NCI-H748 treated with DMSO at 0.1 percent for 48 hours (cell line): ENCODE measurements around the gene CNOT6L.
"Not testable (repeated sequence)": the region's sequence is repeated elsewhere in the genome, so short reads cannot be mapped to it uniquely, and the experiment has no call there.

Source experiments
- DNase-seq: peaks from one replicate; lab custom pipeline; 2025; lab: John Stamatoyannopoulos, UW

Gene CNOT6L

DNA sequence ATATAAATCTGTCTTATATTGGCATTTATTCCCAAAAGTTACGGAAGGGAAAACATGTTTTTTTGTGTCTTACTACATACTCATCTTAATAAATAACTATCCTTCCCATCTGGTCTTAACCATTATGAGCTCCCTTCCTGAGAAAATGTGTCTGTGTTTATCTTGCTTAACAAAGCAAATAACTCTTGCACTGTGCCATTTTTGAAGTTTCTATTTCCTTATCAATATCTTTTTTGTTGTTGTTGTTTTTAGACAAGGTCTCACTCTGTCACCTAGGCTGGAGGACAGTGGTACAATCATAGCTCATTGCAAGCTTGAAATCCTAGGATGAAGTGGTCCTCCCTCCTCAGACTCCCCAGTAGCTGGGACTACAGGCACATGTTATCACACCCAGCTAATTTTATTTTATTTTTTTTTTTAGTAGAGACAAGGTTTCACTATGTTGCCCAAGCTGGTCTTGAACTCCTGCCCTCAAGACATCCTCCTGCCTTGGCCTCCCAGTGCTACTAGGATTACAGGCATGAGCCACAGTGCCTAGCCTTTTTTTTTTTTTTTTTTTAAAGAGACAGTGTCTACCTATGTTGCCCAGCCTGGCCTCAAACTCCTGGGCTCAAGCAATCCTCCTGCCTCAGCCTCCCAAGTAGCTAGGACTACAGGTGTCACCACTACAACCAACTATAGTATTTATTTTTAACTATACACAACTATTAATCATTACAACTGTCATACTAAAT is 36.9 kb downstream of the CNOT6L start:
- DNase-seq: no peak

DNA sequence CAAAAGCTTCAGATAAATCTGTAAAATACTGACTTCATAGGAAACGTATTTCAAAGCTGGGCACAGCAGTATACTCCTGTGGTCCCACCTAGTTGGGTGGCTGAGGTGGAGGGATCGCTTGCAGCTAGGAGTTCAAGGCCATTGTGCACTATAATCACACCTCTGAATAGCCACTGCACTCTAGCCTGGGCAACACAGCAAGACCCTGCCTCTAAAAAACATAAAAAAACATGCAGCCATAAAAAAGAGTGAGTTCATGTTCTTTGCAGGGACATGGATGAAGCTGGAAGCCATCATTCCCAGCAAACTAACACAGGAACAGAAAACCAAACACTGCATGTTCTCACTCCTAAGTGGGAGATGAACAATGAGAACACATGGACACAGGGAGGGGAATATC is 38.4 kb downstream of the CNOT6L start:
- DNase-seq: not testable (repeated sequence)

DNA sequence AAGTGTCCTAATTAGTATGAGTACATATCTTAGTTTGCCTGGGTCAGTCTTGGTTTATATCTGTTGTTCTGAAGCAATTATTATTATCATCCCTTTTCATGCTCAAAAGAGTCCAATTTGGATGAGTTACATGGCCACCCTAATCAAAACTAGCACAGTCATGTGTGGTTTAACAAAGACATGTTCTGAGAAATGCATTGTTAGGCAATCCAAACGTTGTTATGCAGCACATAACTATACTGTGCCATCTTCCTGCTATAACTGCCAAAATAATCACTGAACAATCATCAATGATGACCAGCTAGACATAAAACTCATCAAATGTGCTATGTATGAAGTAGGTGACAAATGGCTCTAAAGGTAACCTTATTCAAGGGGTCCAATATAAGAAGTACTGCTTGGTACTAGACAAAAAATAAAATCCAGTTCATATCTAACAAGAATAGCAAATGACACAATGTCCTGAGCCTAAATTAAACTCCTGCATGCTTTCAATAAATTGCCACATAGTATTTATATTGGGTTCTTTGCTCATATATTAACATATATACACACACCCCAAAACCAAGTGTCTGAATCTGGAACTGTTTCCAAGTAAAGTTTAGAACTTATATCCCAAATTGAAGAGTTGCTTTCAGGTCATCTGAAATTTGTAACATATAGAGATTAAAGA is 41.9 kb downstream of the CNOT6L start:
- no peak for DNase-seq

DNA sequence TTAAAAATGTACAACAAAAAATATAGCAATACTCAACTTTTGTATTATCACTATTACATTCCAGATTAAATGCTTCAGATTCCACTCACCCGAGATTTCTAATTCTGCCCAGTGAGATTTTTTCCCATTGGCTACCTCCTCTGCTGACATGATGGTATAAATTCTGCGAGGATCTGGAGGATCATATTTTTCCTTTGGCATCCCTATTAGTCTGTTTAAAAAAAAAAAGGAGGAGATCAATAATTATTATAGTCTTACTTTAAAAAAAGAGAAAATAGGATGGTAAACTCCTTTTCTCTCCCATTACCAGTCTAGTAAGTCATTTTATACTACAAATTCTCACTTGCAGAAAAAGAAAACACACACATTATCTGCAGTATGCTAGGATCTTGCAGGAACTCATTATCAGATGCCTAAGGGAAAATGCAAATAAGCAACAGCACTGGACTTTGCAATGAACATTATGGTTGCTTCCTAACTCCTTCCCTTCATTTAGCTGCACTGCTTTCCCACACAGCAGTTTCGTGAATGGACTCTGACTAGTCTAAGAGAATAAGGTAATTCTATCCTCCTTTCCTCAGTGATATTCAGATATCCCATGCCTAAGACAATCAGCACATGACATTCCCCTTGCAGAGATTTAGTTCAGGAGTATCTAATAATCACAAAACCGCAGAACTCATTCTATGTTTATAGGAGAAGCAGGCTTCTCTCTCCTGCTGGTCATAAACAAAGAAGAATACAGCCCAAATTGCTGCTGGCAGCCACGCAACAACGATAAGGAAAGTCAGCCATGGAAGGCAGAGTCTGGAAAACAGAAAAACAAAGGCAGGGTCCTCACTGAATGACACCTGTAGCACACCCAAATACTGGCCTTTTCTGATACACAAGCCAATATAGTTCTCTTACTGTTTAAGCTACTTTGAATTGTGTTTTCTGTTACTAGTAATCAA is 42.7 kb downstream of the CNOT6L start:
- DNase-seq: no peak

DNA sequence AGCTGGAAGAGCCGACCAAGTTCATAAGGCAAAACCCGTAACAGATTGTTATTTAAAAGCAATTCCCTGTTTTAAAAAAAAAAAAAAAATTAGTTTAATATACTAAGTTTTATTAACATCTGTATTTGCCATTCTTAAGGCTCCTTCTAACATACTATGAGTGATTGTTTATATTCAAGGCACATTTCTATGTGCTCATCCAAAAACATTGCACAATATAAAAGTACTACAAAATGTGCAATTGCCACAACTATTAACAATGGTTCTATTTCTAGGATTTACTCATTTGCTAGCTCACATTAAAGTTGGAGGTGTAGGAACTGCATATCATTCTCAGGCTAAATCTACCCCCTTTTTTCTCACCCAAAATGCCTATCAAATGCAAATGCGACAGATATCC is 46.1 kb downstream of the CNOT6L start:
- DNase-seq: no peak

DNA sequence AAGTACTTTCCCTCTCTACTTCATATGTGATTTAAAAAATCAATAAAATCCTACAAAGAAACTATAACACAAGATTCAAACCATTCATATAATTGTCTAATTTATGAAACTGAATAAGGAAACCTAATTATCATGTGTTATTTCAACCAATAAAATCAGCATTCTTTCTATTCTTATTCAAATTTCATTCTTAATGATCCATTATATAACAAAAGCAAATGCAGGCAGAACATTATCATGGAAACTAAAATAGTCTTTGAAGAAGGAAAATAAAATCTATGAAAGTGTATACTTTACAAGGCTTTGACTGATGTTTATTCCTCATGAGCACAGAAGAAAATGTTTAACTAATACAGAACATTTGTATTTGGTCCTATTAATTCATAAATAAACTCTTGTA is 47.6 kb downstream of the CNOT6L start:
- DNase-seq: no peak

DNA sequence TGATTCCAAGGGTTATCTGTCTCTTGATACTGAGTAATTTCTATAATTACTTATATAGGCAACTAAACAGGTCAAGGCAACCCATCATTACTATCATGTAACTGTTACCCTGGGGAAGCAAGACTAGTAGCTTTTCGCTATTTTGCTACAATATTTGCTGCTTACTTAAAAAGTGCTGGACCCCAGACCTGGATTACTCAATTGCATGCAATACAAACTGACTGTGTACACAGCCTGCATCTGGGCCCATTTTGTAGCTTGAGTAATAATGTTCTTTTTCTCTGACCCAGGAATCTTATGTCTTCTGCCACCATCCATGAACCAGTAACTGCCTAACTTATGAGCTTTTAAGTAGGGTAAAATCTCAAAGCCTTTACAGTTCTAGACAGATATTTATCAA is 53.4 kb downstream of the CNOT6L start:
- DNase-seq: no peak

DNA sequence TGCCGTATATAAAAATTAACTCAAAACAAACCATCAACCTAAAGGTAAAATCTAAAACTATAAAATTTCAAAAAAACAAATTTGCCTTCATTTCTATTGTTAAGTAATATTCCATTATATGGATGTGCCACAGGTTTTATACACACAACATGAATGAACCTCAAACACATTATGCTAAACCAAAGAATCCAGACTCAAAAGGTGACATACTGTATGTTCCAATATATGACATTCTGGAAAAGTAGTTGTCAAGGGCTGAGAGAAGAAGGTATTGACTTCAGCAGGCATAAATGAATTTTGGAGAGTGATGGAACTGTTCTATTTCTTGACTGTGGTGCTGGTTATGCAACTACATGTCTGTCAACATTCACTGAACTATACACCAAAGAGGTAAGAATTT is 56.6 kb downstream of the CNOT6L start:
- no peak for DNase-seq

DNA sequence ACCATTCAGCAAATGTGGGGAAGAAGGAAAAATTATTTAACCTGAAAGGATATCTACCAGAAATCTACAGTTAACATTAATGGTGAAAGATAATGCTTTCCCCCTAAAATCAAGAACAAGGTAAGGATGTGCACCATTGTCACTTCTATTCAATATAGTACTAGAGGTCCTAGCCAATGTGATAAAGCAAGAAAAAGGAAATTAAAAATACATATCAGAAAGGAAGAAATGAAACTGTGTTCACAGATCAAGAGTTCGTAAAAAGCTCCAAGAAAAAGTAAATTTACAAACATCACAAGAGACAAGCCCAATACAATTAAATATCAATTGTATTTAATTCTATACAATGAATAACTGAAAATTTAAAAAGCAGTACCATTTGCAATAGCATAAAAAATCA is 57.6 kb downstream of the CNOT6L start:
- no peak for DNase-seq

DNA sequence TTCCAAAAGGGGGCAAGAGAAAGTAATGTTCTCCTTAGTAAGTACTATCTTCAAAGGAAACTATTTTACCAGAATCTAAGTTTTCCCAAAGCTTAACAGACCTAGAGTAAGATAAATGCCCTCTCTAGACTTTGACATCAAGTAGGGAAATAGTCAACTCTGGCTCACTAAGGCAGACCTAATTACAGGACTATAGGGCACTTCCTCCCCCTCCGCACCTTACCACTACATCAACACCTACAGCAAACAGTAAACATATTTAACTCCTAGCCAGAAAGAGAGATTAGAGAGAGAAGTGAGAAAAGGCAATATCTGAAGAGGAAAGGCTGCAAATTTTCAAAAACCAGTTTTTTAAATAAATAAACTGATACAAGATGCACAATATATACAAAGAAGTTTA is 60.4 kb downstream of the CNOT6L start:
- DNase-seq: no peak

DNA sequence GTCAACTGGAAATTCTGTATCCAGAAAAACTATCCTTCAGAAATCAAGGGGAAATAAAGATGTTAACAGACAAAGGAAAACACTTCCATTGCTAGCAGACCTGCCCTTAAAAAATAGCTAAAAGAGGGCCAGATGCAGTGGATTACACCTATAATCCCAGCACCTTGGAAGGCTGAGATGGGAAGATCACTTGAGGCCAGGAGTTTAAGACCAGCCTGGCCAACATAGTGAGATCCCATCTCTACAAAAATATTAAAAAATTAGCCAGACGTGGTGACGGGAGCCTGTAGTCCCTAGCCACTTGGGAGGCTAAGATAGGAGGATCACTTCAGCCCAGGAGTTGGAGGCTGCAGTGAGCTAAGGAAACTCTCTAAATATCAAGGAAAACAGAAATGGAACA is 67.4 kb downstream of the CNOT6L start:
- DNase-seq: no peak

DNA sequence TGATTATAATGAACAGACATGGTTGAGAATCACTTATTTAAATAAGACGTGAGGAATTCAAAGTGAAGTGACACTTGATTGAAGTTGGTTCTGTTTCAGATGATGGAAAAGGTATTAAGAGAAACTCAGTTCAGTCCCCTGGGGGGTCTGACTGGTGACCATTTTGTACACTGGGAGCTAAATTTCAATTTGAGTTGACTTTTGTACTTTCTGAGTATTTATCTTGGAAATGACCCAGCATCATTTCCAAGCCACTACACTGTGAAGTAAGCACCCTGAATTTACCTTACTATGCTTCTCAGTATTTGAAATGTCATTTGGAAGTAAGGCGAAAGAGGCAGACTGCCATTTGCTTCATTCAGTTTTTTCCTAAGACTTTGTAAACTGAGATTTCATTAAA is 73.4 kb downstream of the CNOT6L start:
- no peak for DNase-seq

DNA sequence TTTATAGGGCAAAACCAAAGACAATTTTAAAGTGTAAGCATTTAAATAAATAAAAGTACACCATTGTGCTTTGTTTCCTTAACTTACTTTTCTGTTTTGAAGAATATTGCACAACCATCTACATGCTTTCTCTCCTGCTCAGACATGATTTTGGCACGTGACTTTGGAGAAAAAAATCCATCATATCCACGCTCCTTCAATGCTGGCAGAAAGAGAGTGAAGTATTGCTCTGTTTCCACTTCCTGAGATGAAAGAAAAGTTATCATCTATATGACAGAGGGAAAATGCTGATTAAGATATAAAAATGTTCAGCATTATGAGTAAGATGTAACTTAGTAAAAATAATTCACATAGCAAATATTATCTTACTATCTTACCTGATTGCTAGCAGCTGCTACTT is 77.1 kb downstream of the CNOT6L start:
- DNase-seq: no peak

DNA sequence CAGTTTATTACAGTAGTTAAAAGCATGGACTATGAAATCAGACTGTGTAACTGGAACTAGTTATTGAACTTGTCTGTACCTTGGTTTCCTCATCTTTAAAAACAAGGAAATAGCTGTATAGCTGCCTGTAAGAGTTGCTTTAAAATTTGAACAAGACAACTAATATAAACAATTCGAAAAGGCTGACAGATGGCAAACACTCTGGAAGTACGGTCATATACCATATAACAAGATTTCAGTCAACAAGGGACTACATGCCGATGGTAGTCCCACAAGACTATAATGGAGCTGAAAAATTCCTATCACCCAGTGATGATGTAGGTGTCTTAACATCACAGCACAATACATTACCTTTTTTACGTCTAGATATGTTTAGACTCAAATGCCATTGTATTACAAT is 78.7 kb downstream of the CNOT6L start:
- no peak for DNase-seq

DNA sequence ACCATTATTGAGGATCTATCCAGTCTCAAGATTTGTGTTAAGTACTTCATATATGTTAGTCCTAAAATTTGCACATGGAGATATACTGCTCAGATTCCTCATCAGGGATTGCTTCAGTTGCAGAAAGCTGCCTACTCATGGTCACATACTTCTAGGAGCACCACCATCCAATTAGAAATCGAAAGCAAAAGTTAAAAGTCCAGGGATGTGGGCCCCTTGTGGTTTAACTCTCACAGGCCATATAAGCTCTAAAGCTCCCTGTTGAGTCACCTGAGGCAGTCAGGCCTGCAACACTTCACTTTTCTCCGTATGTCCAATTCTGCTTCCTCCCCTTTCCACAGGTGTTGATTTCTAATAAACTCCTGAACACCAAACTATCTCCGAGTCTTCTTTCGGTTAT is 84.2 kb downstream of the CNOT6L start:
- DNase-seq: no peak

DNA sequence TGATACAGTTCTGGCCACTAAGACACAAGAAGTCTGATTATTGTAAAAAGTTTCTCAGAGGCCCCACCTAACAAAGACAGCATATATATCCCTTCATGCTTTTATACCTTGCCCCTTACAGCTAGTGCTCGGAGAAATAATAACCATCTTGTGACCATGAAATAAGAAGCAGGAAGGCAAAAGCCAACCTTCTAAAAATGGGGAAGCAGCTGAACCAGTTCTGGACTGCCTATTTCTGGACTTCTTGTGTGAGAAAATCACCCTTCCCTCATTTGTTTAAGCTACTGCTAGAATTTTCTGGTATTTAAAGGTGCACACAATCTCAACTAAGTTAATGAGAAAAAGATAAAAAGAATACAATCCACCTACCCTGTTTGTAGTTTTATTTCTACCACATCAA is 87.5 kb downstream of the CNOT6L start:
- DNase-seq: no peak

DNA sequence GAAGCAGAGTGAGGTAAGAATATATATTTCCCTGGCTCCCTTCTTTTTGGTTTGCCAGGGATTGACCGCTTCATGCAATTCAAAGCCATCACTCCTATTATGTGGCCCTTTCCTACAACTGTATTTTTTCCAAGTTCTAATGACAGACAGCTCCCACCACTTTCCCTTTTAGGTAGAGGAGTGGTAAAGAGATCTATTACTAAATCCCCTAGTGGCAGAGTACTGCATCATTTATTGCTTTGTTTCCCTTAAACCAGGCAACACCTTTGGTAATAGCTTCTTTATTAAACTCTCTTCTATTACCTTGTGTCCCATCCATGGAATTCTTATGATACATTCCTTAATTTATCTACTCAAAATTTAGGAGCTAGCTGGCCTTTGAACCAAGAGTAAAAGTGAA is 90.7 kb downstream of the CNOT6L start:
- no peak for DNase-seq

DNA sequence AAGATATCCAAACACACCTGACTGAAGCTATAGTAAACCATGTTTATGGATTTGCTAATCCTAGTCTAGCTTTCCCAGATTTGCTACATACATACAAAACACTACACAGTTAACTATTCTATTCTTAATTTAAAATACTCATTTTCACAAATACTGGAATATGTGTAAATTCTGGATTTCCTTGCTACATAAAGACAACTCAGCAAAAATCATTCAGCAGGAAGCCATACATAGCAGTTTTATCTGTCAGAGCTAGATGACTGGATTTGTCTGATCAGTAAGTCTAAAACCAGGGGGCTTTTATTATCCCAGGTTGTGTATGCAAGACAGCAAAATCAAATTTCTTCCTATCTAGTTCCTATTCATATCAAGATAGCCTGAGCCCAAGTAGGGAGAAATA is 98.1 kb downstream of the CNOT6L start:
- DNase-seq: no peak

DNA sequence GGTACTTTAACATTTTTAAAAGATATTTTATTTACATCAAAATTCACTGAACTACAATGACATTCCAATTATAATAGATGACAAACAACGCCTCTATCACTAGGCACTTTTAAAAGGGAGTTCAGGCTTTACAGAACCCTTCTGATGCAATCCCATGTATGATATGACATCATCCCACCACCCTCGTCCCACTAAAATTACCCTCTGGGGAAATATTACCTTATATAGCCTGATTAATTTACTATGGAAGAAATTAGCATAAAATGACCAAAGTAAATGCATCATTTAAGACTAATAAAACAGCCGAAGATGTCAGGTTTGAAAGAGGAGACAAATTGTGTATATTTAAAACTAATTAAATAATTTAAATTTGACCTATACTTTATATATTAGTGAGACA is 100.7 kb downstream of the CNOT6L start:
- not testable (repeated sequence) for DNase-seq

DNA sequence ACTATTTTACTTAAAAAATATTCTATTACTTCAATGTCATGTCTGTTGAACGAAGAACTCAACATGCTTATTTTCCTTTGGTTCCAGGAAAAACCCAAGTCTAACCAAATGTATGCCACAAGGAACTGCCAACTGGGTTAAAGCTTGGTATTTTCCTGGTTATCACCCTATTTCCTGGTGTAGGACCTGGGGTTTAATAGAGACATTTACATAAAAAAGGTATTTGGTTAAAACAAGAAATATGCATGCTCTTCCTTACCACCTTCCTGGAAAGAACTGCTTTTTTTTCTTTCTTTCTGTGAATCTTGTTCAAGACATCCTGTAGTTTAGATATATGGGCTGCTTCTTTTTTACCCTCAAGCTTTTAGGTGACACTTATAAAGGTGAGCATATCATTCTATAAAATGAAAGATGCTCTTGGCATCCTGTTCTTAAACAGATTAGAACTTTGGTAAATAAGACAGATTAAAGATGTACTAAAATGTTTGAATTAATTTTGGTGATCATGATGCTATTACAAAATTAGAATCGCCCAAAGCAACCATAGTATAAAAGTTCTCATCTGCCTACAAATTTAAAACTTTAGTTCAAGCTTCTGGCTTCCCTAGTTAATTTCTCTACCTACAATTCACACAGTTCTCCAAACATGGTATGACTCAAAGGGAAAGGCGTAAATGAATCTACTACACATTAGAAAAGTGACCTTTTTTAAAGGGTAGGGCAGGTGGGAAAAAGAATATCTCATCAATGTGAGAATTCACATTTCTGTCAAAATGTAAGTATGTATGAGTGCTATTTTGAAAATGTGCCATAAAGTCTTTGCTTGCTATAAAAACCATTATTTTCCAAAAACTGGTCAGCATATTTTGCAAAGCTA is 103.5 kb downstream of the CNOT6L start:
- DNase-seq: no peak

DNA sequence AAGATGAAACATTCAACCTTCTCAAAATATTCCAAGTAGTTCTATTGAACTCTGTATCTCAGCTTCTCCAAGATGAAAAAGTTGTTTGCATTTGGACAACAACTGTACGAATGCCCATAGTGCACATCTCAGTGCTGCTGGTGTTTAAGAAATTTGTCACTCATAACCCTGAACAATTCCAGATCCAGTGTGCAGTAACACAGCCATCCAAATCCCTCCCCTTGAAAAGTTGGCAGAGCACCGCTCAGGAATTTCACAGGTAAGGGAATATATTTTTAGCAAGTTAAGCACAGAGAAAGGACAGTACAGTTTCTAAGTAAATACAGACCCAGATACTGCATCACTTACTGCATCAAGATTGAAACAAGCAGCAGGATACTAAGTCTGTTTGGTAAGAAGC is 104.7 kb downstream of the CNOT6L start:
- no peak for DNase-seq

DNA sequence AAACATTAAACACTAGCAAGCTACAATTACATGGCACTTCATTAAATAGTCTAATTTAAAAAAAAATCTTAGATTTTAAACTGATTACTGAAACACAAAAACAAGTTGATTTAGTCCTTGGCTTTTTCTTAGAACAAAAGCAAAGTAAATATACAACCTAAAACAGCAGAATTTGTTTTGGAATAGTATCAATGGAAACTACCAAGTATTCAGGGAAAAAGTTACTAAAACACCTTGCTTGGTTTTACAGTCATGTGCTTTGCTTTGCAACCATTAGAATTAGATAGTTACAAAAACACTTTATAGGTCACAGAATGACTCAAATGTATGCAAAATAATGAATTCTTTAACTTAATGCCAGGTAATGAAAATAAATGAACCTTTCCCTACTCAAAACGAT is 105.3 kb downstream of the CNOT6L start:
- DNase-seq: no peak
